Measurements from ENCODE around the gene PCED1B.

- no peak for TF ChIP-seq CEBPB (IDR thresholded peaks at IDR 0.05)
- TF ChIP-seq EGR1 (IDR thresholded peaks at IDR 0.05) = no peak
- TF ChIP-seq, protein P1, sequence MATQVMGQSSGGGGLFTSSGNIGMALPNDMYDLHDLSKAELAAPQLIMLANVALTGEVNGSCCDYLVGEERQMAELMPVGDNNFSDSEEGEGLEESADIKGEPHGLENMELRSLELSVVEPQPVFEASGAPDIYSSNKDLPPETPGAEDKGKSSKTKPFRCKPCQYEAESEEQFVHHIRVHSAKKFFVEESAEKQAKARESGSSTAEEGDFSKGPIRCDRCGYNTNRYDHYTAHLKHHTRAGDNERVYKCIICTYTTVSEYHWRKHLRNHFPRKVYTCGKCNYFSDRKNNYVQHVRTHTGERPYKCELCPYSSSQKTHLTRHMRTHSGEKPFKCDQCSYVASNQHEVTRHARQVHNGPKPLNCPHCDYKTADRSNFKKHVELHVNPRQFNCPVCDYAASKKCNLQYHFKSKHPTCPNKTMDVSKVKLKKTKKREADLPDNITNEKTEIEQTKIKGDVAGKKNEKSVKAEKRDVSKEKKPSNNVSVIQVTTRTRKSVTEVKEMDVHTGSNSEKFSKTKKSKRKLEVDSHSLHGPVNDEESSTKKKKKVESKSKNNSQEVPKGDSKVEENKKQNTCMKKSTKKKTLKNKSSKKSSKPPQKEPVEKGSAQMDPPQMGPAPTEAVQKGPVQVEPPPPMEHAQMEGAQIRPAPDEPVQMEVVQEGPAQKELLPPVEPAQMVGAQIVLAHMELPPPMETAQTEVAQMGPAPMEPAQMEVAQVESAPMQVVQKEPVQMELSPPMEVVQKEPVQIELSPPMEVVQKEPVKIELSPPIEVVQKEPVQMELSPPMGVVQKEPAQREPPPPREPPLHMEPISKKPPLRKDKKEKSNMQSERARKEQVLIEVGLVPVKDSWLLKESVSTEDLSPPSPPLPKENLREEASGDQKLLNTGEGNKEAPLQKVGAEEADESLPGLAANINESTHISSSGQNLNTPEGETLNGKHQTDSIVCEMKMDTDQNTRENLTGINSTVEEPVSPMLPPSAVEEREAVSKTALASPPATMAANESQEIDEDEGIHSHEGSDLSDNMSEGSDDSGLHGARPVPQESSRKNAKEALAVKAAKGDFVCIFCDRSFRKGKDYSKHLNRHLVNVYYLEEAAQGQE (IDR thresholded peaks at IDR 0.05; ENCODE audit: low read depth) = no peak
These were observed 159.3 kb downstream of the PCED1B start for GRCh38 chr12:47238669-47239114.
